Activated CD4-positive, alpha-beta T cell treated with anti-CD3 and anti-CD28 coated beads, Interleukin-2, amount 50 U/mL, for 48 hours (primary cell): ENCODE measurements around the gene MAP4K5.
A peak's percentile ranks its signal among the peaks of the same experiment; 100 is the strongest.

Source experiments
- DNase-seq, 2 experiments: peaks; one replicate each; pipeline ENCODE4 v3.0.0-alpha.2; 2020

The MAP4K5 gene

GRCh38 chr14:50397390-50398188 lies 134.8 kb downstream of the MAP4K5 start:
- DNase-seq: peak in 1 of 2 experiments; percentile 3

- DNase-seq: peak; percentile 62 to 64
Measured at GRCh38 chr14:50396631-50397389, 135.6 kb downstream of the MAP4K5 start, which contains the start of gene CDKL1. CDKL1 (minus strand) TSS chr14:50396881; CDS start chr14:50395868, 1,013 bp downstream.

GRCh38 chr14:50395448-50395847 lies 136.9 kb downstream of the MAP4K5 start:
- DNase-seq: no peak

- no peak for DNase-seq
Measured at GRCh38 chr14:50394713-50395112, 137.7 kb downstream of the MAP4K5 start.

- DNase-seq: no peak
Measured at GRCh38 chr14:50389668-50390441, 142.5 kb downstream of the MAP4K5 start.

- no peak for DNase-seq
Measured at GRCh38 chr14:50388256-50388931, 144.0 kb downstream of the MAP4K5 start.

- DNase-seq: no peak
Measured at GRCh38 chr14:50387548-50387947, 144.8 kb downstream of the MAP4K5 start.

GRCh38 chr14:50383618-50384225 lies 148.6 kb downstream of the MAP4K5 start:
- no peak for DNase-seq

- no peak for DNase-seq
Measured at GRCh38 chr14:50381823-50382287, 150.5 kb downstream of the MAP4K5 start.

GRCh38 chr14:50381008-50381407 lies 151.4 kb downstream of the MAP4K5 start:
- no peak for DNase-seq

- no peak for DNase-seq
Measured at GRCh38 chr14:50380455-50380854, 151.9 kb downstream of the MAP4K5 start.

GRCh38 chr14:50379563-50379962 lies 152.8 kb downstream of the MAP4K5 start:
- no peak for DNase-seq

- no peak for DNase-seq
Measured at GRCh38 chr14:50377550-50378085, 154.8 kb downstream of the MAP4K5 start.

- no peak for DNase-seq
Measured at GRCh38 chr14:50375760-50376159, 156.6 kb downstream of the MAP4K5 start.

- DNase-seq: no peak
Measured at GRCh38 chr14:50373959-50374358, 158.4 kb downstream of the MAP4K5 start.

GRCh38 chr14:50371546-50371945 lies 160.8 kb downstream of the MAP4K5 start:
- DNase-seq: no peak
